K562 (cell line): ENCODE measurements around the gene KTI12. TPM values are rescaled to one million over a fixed set of nuclear protein-coding genes. Genes with fewer than 3 reads are reported as not detected.

ENCODE experiments used
- CHD1 ChIP-seq: fragments of 200-600 bp; sonication (generic); IDR thresholded peaks from one replicate; pipeline ENCODE4 v1.6.1; 2012; ENCODE audit warnings: mild to moderate bottlenecking, moderate library complexity, low read length, inconsistent platforms
- CREM ChIP-seq: IDR thresholded peaks from 2 replicates; pipeline ENCODE4 v1.6.1; 2014; ENCODE audit warnings: antibody characterized with exemption, low read depth
- DMBX1 ChIP-seq: fragments of 250-450 bp; sonication (Bioruptor Pico); IDR thresholded peaks from 2 replicates; pipeline ENCODE4 v1.8.0; 2022; ENCODE audit warnings: inconsistent platforms, mild to moderate bottlenecking, moderate library complexity, borderline replicate concordance
- FOXA3 ChIP-seq, 2 experiments: fragments of 450-650 bp in 1 of 2; sonication (generic) in 1 of 2; formaldehyde crosslinking; IDR thresholded peaks in 1 of 2; conservative IDR thresholded peaks in 1 of 2; 2 replicates each; pipeline versions ENCODE4 v1.4.0 to v1.8.0; 2020 to 2022; ENCODE audit warnings: mild to moderate bottlenecking in 2 of 2, missing genetic modification reagents in 1 of 2
- HNRNPLL ChIP-seq: fragments of 200-400 bp; formaldehyde crosslinking; IDR thresholded peaks from 2 replicates; pipeline ENCODE4 v1.6.1; 2017; ENCODE audit warnings: low read length, low read depth, mild to moderate bottlenecking; ENCODE audit not compliant: poor library complexity, severe bottlenecking
- NFATC3 ChIP-seq: fragments of 450-650 bp; IDR thresholded peaks from 2 replicates; pipeline ENCODE4 v1.6.1; 2017; ENCODE audit warnings: mild to moderate bottlenecking
- RCOR1 ChIP-seq, 2 experiments: IDR thresholded peaks; 2 replicates each; pipeline ENCODE4 v1.6.1; 2012; ENCODE audit warnings: low read depth in 2 of 2, low read length in 2 of 2, borderline replicate concordance in 1 of 2, improper control_type of control experiment in 1 of 2
- RREB1 ChIP-seq: fragments of 250-450 bp; sonication (Bioruptor Pico); IDR thresholded peaks from 2 replicates; pipeline ENCODE4 v1.4.0; 2020
- SETDB1 ChIP-seq: IDR thresholded peaks from one replicate; pipeline ENCODE4 v1.6.1; 2012; ENCODE audit warnings: low read length, control low read depth, inconsistent platforms
- SIN3A ChIP-seq, 2 experiments: fragments of 150-350 bp in 1 of 2; IDR thresholded peaks; 2 replicates each; pipeline ENCODE4 v1.6.1; 2011 to 2016; ENCODE audit warnings: borderline replicate concordance in 2 of 2, low read depth in 2 of 2, low read length in 2 of 2, mild to moderate bottlenecking in 2 of 2, moderate library complexity in 2 of 2; ENCODE audit not compliant: control insufficient read depth in 1 of 2
- ZHX1 ChIP-seq: fragments of 150-350 bp; conservative IDR thresholded peaks from 2 replicates; pipeline ENCODE4 v1.6.1; 2014; ENCODE audit warnings: low read length
- ZNF778 ChIP-seq: fragments of 450-650 bp; formaldehyde crosslinking; IDR thresholded peaks from 2 replicates; pipeline ENCODE4 v1.4.0; 2020; ENCODE audit warnings: mild to moderate bottlenecking, moderate library complexity
- polyA plus RNA-seq, 8 experiments: library from polyadenylated mRNA; depleted of rRNA in 4 of 8; stranded (reverse) in 5 of 8; unstranded in 3 of 8; fragments of >200 nt; fragmentation: Nextera tagmentation in 2 of 8; fragmentation: Illumina TruSeq in 1 of 8; extraction: Ambion mirVana in 2 of 8; extraction: Trizol in 1 of 8; gene quantifications; 2 replicates each; pipeline versions ENCODE4 v1.2.1 to v1.2.3, GENCODE V29; 2011 to 2014; ENCODE audit warnings: inconsistent platforms in 1 of 8, missing spikeins in 1 of 8
- total RNA-seq, 7 experiments: library from RNA; depleted of rRNA in 6 of 7; stranded (reverse); fragments of >200 nt in 6 of 7; fragmentation: Illumina TruSeq in 2 of 7; extraction: Trizol in 2 of 7; gene quantifications; 2 replicates each; pipeline versions ENCODE4 v1.2.1 to v1.2.3, GENCODE V29; 2011 to 2021; ENCODE audit warnings: low replicate concordance in 1 of 7
- TF ChIP-seq, protein P1 (sequence below): fragments of 250-450 bp; sonication (Bioruptor Pico); IDR thresholded peaks from 2 replicates; pipeline ENCODE4 v1.8.0; 2022; ENCODE audit warnings: inconsistent platforms
- TF ChIP-seq, protein P2 (sequence below): IDR thresholded peaks from 2 replicates; pipeline ENCODE4 v1.6.1; 2014; ENCODE audit warnings: antibody characterized with exemption
- TF ChIP-seq, protein P3 (sequence below): sonication (generic); formaldehyde crosslinking; IDR thresholded peaks from 2 replicates; pipeline ENCODE4 v1.8.0; 2022; ENCODE audit warnings: missing genetic modification reagents, mild to moderate bottlenecking, borderline replicate concordance

Gene KTI12
- total and polyA plus RNA-seq, 9 of the 15 experiments (the other 6 are each of a cell fraction or from before 2014, with no cell fraction given), result 3.1 to 22.8 (median 11.6) TPM

- TF ChIP-seq DMBX1 (CRISPR knock-in tag) (no peak), RCOR1 (IDR thresholded peaks at IDR 0.05; ENCODE audit: borderline replicate concordance in 1 of 2, low read depth in 2 of 2, low read length in 2 of 2) (0 out of 4 replicates have a peak, but pooled peaks of 1 of the 2 experiments have one; percentile 30), FOXA3 (CRISPR knock-in tag; conservative IDR thresholded peaks at IDR 0.05 in 1 of 2, IDR thresholded peaks at IDR 0.05 in 1 of 2) (no peak), SETDB1 (no peak), ZNF778 (CRISPR knock-in tag) (no peak), HNRNPLL (peak; percentile 6), CHD1 (peak; percentile 64), ZHX1 (no peak), RREB1 (CRISPR knock-in tag) (peak; percentile 61; the same call in 1 of the 2 replicates), SIN3A (IDR thresholded peaks at IDR 0.05; ENCODE audit: borderline replicate concordance in 2 of 2, control insufficient read depth in 1 of 2, low read depth in 2 of 2, low read length in 2 of 2) (0 out of 4 replicates have a peak, but pooled peaks of 1 of the 2 experiments have one; percentile 4), CREM (peak; percentile 57; the same call in 1 of the 2 replicates), NFATC3 (no peak)
- TF ChIP-seq, protein P1, sequence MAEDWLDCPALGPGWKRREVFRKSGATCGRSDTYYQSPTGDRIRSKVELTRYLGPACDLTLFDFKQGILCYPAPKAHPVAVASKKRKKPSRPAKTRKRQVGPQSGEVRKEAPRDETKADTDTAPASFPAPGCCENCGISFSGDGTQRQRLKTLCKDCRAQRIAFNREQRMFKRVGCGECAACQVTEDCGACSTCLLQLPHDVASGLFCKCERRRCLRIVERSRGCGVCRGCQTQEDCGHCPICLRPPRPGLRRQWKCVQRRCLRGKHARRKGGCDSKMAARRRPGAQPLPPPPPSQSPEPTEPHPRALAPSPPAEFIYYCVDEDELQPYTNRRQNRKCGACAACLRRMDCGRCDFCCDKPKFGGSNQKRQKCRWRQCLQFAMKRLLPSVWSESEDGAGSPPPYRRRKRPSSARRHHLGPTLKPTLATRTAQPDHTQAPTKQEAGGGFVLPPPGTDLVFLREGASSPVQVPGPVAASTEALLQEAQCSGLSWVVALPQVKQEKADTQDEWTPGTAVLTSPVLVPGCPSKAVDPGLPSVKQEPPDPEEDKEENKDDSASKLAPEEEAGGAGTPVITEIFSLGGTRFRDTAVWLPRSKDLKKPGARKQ, result no peak
- TF ChIP-seq, protein P2, sequence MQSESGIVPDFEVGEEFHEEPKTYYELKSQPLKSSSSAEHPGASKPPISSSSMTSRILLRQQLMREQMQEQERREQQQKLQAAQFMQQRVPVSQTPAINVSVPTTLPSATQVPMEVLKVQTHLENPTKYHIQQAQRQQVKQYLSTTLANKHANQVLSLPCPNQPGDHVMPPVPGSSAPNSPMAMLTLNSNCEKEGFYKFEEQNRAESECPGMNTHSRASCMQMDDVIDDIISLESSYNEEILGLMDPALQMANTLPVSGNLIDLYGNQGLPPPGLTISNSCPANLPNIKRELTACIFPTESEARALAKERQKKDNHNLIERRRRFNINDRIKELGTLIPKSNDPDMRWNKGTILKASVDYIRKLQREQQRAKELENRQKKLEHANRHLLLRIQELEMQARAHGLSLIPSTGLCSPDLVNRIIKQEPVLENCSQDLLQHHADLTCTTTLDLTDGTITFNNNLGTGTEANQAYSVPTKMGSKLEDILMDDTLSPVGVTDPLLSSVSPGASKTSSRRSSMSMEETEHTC, result peak; percentile 61
- TF ChIP-seq, protein P3, sequence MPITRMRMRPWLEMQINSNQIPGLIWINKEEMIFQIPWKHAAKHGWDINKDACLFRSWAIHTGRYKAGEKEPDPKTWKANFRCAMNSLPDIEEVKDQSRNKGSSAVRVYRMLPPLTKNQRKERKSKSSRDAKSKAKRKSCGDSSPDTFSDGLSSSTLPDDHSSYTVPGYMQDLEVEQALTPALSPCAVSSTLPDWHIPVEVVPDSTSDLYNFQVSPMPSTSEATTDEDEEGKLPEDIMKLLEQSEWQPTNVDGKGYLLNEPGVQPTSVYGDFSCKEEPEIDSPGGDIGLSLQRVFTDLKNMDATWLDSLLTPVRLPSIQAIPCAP (CRISPR knock-in tag), result no peak
These were observed 852 bp downstream of the KTI12 start (continued) for GRCh38 chr1:52032785-52033131.
